ENCODE results near the gene ZDHHC5. TPM values are rescaled to one million over a fixed set of nuclear protein-coding genes. Genes with fewer than 3 reads are reported as not detected.

ZDHHC5 gene
- polyA plus RNA-seq, 1 donor (not counting 4 experiments of a cell fraction or from before 2014, with no cell fraction given): 79.3 TPM

DNA sequence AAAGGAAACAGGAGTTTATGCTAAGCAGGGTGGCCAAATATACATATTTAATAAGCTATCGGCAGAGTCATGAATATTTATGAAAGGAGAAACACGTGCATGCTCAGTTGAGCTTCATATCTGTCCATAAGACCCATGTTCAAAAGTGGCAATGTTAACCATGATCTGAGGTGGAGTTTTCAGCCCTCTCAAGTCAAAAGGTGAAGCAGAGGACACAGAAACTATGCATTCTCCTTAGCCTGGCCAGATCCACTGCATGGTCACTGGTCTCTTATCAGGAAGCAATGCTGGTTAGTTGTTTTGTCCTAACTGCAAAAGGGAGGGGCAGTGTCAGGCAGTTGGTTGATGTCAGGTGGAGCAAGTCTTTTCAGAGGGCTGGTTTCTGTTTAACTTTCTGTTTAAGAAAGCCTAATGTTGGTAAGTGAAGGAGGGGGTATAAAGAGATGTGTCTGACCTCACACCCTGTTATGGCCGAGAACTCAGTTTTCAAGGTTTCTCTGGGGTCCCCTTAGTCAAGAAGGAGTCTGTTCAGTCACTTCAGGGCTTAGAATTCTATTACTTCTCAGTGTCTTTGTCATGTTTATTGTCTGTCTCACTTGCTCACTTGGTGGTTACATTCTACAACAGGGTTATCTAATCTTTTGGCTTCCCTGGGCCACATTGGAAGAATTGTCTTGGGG, 67.8 kb downstream of the ZDHHC5 start:
- dilution Hi-C loops (cut with MboI; ENCODE audit: extremely low pct_ligation_motif_present, low sequenced_read_pairs): no loop called here
- H3K4me3 ChIP-seq (ENCODE audit: control insufficient read depth in 2 of 3, extremely low read depth in 1 of 3, insufficient read depth in 2 of 3, low read depth in 1 of 3, low read length in 3 of 3): no peak overlapping the region
- H3K9me3 ChIP-seq (ENCODE audit: control insufficient read depth, low read depth, low read length): no peaks in the 10 kb centered on the region
- no peaks in the 10 kb centered on the region for H3K9me1 ChIP-seq (ENCODE audit: control insufficient read depth, extremely low read depth, insufficient read depth, low read length)
- peaks cover 38% of the 10 kb centered on the region for H3K79me2 ChIP-seq (ENCODE audit: control insufficient read depth, insufficient read depth, low read length)
- FAIRE-seq (no peak), DNase-seq (ENCODE audit: low read depth, low spot score) (no peak)
- H3K36me3 ChIP-seq (ENCODE audit: control insufficient read depth in 2 of 2, extremely low read depth in 1 of 2, insufficient read depth in 2 of 2, low read length in 2 of 2): peaks cover 3 to 9% of the 10 kb centered on the region in 2 experiments
- H3K4me2 ChIP-seq (ENCODE audit: control insufficient read depth, extremely low read depth, insufficient read depth, low read depth, low read length): no peak overlapping the region
- no peak overlapping the region for H3K27ac ChIP-seq (ENCODE audit: control insufficient read depth, insufficient read depth, low read length)
- no peak overlapping the region for H3K9ac ChIP-seq (ENCODE audit: control insufficient read depth, extremely low read depth, insufficient read depth, low read length)
- H3K4me1 ChIP-seq (ENCODE audit: control insufficient read depth, extremely low read depth, insufficient read depth, low read length): peaks cover 4% of the 10 kb centered on the region
- H3K27me3 ChIP-seq (ENCODE audit: control insufficient read depth, extremely low read depth, insufficient read depth, low read length): no peaks in the 10 kb centered on the region
- peaks cover 2% of the 10 kb centered on the region for H4K20me1 ChIP-seq (ENCODE audit: control insufficient read depth, extremely low read depth, insufficient read depth, low read length)
- H2AFZ ChIP-seq (ENCODE audit: control insufficient read depth, low read length): no peak overlapping the region
- TF ChIP-seq, protein P1, sequence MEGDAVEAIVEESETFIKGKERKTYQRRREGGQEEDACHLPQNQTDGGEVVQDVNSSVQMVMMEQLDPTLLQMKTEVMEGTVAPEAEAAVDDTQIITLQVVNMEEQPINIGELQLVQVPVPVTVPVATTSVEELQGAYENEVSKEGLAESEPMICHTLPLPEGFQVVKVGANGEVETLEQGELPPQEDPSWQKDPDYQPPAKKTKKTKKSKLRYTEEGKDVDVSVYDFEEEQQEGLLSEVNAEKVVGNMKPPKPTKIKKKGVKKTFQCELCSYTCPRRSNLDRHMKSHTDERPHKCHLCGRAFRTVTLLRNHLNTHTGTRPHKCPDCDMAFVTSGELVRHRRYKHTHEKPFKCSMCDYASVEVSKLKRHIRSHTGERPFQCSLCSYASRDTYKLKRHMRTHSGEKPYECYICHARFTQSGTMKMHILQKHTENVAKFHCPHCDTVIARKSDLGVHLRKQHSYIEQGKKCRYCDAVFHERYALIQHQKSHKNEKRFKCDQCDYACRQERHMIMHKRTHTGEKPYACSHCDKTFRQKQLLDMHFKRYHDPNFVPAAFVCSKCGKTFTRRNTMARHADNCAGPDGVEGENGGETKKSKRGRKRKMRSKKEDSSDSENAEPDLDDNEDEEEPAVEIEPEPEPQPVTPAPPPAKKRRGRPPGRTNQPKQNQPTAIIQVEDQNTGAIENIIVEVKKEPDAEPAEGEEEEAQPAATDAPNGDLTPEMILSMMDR (optimal IDR thresholded peaks at IDR 0.05 in 1 of 3, IDR thresholded peaks at IDR 0.05 in 1 of 3, conservative IDR thresholded peaks at IDR 0.05 in 1 of 3; ENCODE audit: extremely low read depth in 1 of 3, insufficient read depth in 2 of 3, low read length in 3 of 3): no peak
- no peak for TF ChIP-seq EZH2 (IDR thresholded peaks at IDR 0.05; ENCODE audit: low read length)

- peak within 1 kb of the TSS; percentile 90 for H3K27ac ChIP-seq (ENCODE audit: control insufficient read depth, insufficient read depth, low read length)
- peak; percentile 13 for FAIRE-seq
- dilution Hi-C loops (cut with MboI; ENCODE audit: extremely low pct_ligation_motif_present, low sequenced_read_pairs): no loop called here
These were observed 73.5 kb downstream of the ZDHHC5 start, which contains the start of gene SELENOH for GRCh38 chr11:57741132-57742086. Gene SELENOH, plus strand, starts transcription at chr11:57741491. Its CDS starts 105 bp downstream, at chr11:57741596.

More at GRCh38 chr11:57741132-57742086, 73.5 kb downstream of the ZDHHC5 start, which contains the start of gene SELENOH:
- peak within 1 kb of the TSS; percentile 96 for H3K9ac ChIP-seq (ENCODE audit: control insufficient read depth, extremely low read depth, insufficient read depth, low read length)
- no peaks in the 10 kb centered on the region for H3K9me3 ChIP-seq (ENCODE audit: control insufficient read depth, low read depth, low read length)
- no peaks in the 10 kb centered on the region for H4K20me1 ChIP-seq (ENCODE audit: control insufficient read depth, extremely low read depth, insufficient read depth, low read length)
- H3K27me3 ChIP-seq (ENCODE audit: control insufficient read depth, extremely low read depth, insufficient read depth, low read length): no peaks in the 10 kb centered on the region
- H3K4me1 ChIP-seq (ENCODE audit: control insufficient read depth, extremely low read depth, insufficient read depth, low read length): peaks cover 8% of the 10 kb centered on the region
- peak within 1 kb of the TSS; percentile 89 for H3K4me2 ChIP-seq (ENCODE audit: control insufficient read depth, extremely low read depth, insufficient read depth, low read depth, low read length)
- no peak for TF ChIP-seq EZH2 (IDR thresholded peaks at IDR 0.05; ENCODE audit: low read length)
- peaks cover 16 to 21% of the 10 kb centered on the region in 2 experiments for H3K36me3 ChIP-seq (ENCODE audit: control insufficient read depth in 2 of 2, extremely low read depth in 1 of 2, insufficient read depth in 2 of 2, low read length in 2 of 2)
- DNase-seq (ENCODE audit: low read depth, low spot score): peak; percentile 74
- H2AFZ ChIP-seq (ENCODE audit: control insufficient read depth, low read length): peak within 1 kb of the TSS; percentile 77
- no peaks in the 10 kb centered on the region for H3K9me1 ChIP-seq (ENCODE audit: control insufficient read depth, extremely low read depth, insufficient read depth, low read length)
- H3K4me3 ChIP-seq (ENCODE audit: control insufficient read depth in 2 of 3, extremely low read depth in 1 of 3, insufficient read depth in 2 of 3, low read depth in 1 of 3, low read length in 3 of 3): peak within 1 kb of the TSS; percentile 71 to 97 (median 80)
- H3K79me2 ChIP-seq (ENCODE audit: control insufficient read depth, insufficient read depth, low read length): peaks cover 16% of the 10 kb centered on the region

Data from keratinocyte (primary cell).